Adipose tissue (tissue), 3 donors: ENCODE measurements around the gene DHCR24. TPM values are rescaled to one million over a fixed set of nuclear protein-coding genes. Genes with fewer than 3 reads are reported as not detected.
"Not testable (repeated sequence)": the region's sequence is repeated elsewhere in the genome, so short reads cannot be mapped to it uniquely, and the experiment has no call there.

ENCODE experiments used
- H3K27ac ChIP-seq: one replicate; pipeline ENCODE4 v1.5.1; 2013; ENCODE audit warnings: low read depth, low read length
- WGBS, 3 donors: extraction: QIAGEN DNeasy Blood & Tissue Kit; methylation state at CpG; one replicate each; pipeline ENCODE4 v1.1.7; 2013; 5-methylcytosine and 5-hydroxymethylcytosine counted together
- polyA plus RNA-seq, 3 donors: library from polyadenylated mRNA; stranded (reverse); fragments of 200-250 nt; gene quantifications; one replicate each; pipeline ENCODE4 v1.2.3, GENCODE V29; 2013
- donor health status: healthy with polysubstance abuse.
- donor health status: Bipolar disorder and iron deficiency.
- donor health status: healthy.

DHCR24 gene
- 100 to 1,000 TPM in 1 of 3 donors, 10 to 100 TPM in 2; 28.5 to 131 (median 36.3) TPM for polyA plus RNA-seq

GRCh38 chr1:54886724-54887664 is at the start of gene DHCR24:
TSS of gene DHCR24 (minus strand) at chr1:54887195. CDS start at chr1:54887119, 76 bp downstream.
- WGBS, 3 donors, result 0 to 1% (median 0%) methylated on average over 103 to 109 of the region's 109 CpGs
- no peak within 1 kb of the TSS for H3K27ac ChIP-seq

GRCh38 chr1:54936791-54937190 is 49.8 kb upstream of the DHCR24 start:
- H3K27ac ChIP-seq, result no peak overlapping the region
- WGBS, 3 donors, result 93 to 96% (median 93%) methylated on average over 4 of the region's 4 CpGs

GRCh38 chr1:54934869-54935268 is 47.9 kb upstream of the DHCR24 start:
- no peak overlapping the region for H3K27ac ChIP-seq

GRCh38 chr1:54934081-54934480 is 47.1 kb upstream of the DHCR24 start:
- 91 to 93% (median 92%) methylated on average over 6 of the region's 6 CpGs for WGBS, 3 donors

GRCh38 chr1:54931275-54931840 is 44.4 kb upstream of the DHCR24 start:
- 30 to 71% (median 41%) methylated on average over 1 of the region's 1 CpG for WGBS, 3 donors

More at GRCh38 chr1:54934081-54934480, 47.1 kb upstream of the DHCR24 start:
- H3K27ac ChIP-seq, result not testable (repeated sequence)

GRCh38 chr1:54929700-54930099 is 42.7 kb upstream of the DHCR24 start:
- no peak overlapping the region for H3K27ac ChIP-seq

More at GRCh38 chr1:54931275-54931840, 44.4 kb upstream of the DHCR24 start:
- no peak overlapping the region for H3K27ac ChIP-seq

- 79 to 90% (median 86%) methylated on average over 2 of the region's 2 CpGs for WGBS, 3 donors
- no peak overlapping the region for H3K27ac ChIP-seq
These were observed 41.3 kb upstream of the DHCR24 start for GRCh38 chr1:54928327-54928726.

GRCh38 chr1:54927472-54928240 is 40.7 kb upstream of the DHCR24 start:
- no peak overlapping the region for H3K27ac ChIP-seq
- 78 to 89% (median 83%) methylated on average over 8 of the region's 8 CpGs for WGBS, 3 donors

- 67 to 74% (median 70%) methylated on average over 2 of the region's 2 CpGs for WGBS, 3 donors
- no peak overlapping the region for H3K27ac ChIP-seq
These were observed 40.0 kb upstream of the DHCR24 start for GRCh38 chr1:54926970-54927369.

- whole genome bisulfite sequencing, 3 donors, result 52 to 84% (median 77%) methylated on average over 2 of the region's 2 CpGs
- no peak overlapping the region for H3K27ac ChIP-seq
These were observed 36.0 kb upstream of the DHCR24 start for GRCh38 chr1:54922921-54923421.

GRCh38 chr1:54922040-54922761 is 35.2 kb upstream of the DHCR24 start:
- WGBS, 3 donors, result 76 to 80% (median 80%) methylated on average over 4 of the region's 4 CpGs
- H3K27ac ChIP-seq, result no peak overlapping the region

- 78 to 91% (median 80%) methylated on average over 6 of the region's 6 CpGs for WGBS, 3 donors
- H3K27ac ChIP-seq, result no peak overlapping the region
These were observed 32.7 kb upstream of the DHCR24 start for GRCh38 chr1:54919367-54920359.

GRCh38 chr1:54911076-54911475 is 24.1 kb upstream of the DHCR24 start:
- not testable (repeated sequence) for H3K27ac ChIP-seq
- WGBS, 3 donors, result 88 to 92% (median 91%) methylated on average over 14 of the region's 14 CpGs

GRCh38 chr1:54906586-54906985 is 19.6 kb upstream of the DHCR24 start:
- 88 to 94% (median 90%) methylated on average over 6 of the region's 6 CpGs for WGBS, 3 donors
- H3K27ac ChIP-seq, result no peak overlapping the region

GRCh38 chr1:54904476-54905048 is 17.6 kb upstream of the DHCR24 start:
- H3K27ac ChIP-seq, result no peak overlapping the region
- 59 to 66% (median 64%) methylated on average over 2 of the region's 2 CpGs for WGBS, 3 donors

GRCh38 chr1:54894271-54894670 is 7.3 kb upstream of the DHCR24 start:
- H3K27ac ChIP-seq, result no peak overlapping the region
- 85 to 95% (median 93%) methylated on average over 1 of the region's 1 CpG for WGBS, 3 donors

- no peak overlapping the region for H3K27ac ChIP-seq
- 67 to 84% (median 70%) methylated on average over 1 of the region's 1 CpG for WGBS, 3 donors
These were observed 5.6 kb upstream of the DHCR24 start for GRCh38 chr1:54892586-54892985.
